T-cell (primary cell): ENCODE results near the gene FBXL5. TPM values are rescaled to one million over a fixed set of nuclear protein-coding genes. Genes with fewer than 3 reads are reported as not detected.

ENCODE experiments used
- ATAC-seq, 4 experiments: fragments of 200-7000 bp in 3 of 4; fragments of 150-1000 bp in 1 of 4; cut with Tn5 transposase; replicated peaks in 1 of 4; 1 replicate in 3 of 4; 2 replicates in 1 of 4; pipeline ENCODE4 v1.10.0; 2021; ENCODE audit warnings: moderate library complexity in 3 of 4, mild to moderate bottlenecking in 2 of 4, moderate number of reproducible peaks in 1 of 4
- CTCF ChIA-PET, 2 donors: fragments of 300-600 bp; sonication (Branson Sonifier 250); formaldehyde crosslinking; loops; one replicate each; lab custom pipeline; 2022; ENCODE audit warnings: antibody characterized with exemption in 2 of 2; lab: Charles Lee
- POLR2A ChIA-PET, 2 donors: fragments of 300-600 bp; sonication (Branson Sonifier 250); formaldehyde crosslinking; loops; one replicate each; lab custom pipeline; 2022; ENCODE audit warnings: antibody characterized with exemption in 2 of 2; lab: Charles Lee
- DNase-seq, 35 experiments: peaks; one replicate each; pipeline versions ENCODE4 v3.0.0 to v3.0.0-alpha.2; 2013 to 2023
- H3K27ac ChIP-seq: one replicate; pipeline ENCODE4 v1.5.1; 2013; ENCODE audit warnings: low read length
- H3K27me3 ChIP-seq, 2 experiments: replicated peaks in 1 of 2; 1 replicate in 1 of 2; 2 replicates in 1 of 2; pipeline versions ENCODE4 v1.6.1 to v1.7.0; 2013; ENCODE audit warnings: low read length in 1 of 2, mixed read lengths in 1 of 2; ENCODE audit not compliant: control insufficient read depth in 2 of 2, insufficient read depth in 2 of 2; ENCODE audit errors: extremely low read depth in 1 of 2
- H3K36me3 ChIP-seq, 2 donors: 1 replicate in 1 of 2; 2 replicates in 1 of 2; pipeline versions ENCODE4 v1.6.1 to v1.7.0; 2013; ENCODE audit warnings: low read length in 1 of 2; ENCODE audit not compliant: control insufficient read depth in 2 of 2, insufficient read depth in 1 of 2; ENCODE audit errors: extremely low read depth in 1 of 2
- H3K4me1 ChIP-seq, 2 experiments: 1 replicate in 1 of 2; 2 replicates in 1 of 2; pipeline versions ENCODE4 v1.6.1 to v1.7.0; 2013; ENCODE audit warnings: low read length in 2 of 2, mixed read lengths in 1 of 2; ENCODE audit not compliant: insufficient read depth in 2 of 2, control insufficient read depth in 1 of 2; ENCODE audit errors: extremely low read depth in 1 of 2
- H3K4me3 ChIP-seq, 2 donors: 1 replicate in 1 of 2; 2 replicates in 1 of 2; pipeline versions ENCODE4 v1.5.1 to v1.7.0; 2013; ENCODE audit warnings: mild to moderate bottlenecking in 2 of 2, low read length in 1 of 2, moderate library complexity in 1 of 2; ENCODE audit not compliant: control insufficient read depth in 1 of 2; ENCODE audit errors: extremely low read depth in 1 of 2
- H3K9me3 ChIP-seq: 2 replicates; pipeline ENCODE4 v1.7.0; 2013
- H3K27ac Mint-ChIP-seq, 2 donors: one replicate each; pipeline ENCODE4 v1.8.0; 2020 to 2021; ENCODE audit warnings: mild to moderate bottlenecking in 2 of 2, mixed read lengths in 2 of 2
- H3K27me3 Mint-ChIP-seq, 2 donors: one replicate each; pipeline ENCODE4 v1.8.0; 2021 to 2022; ENCODE audit warnings: mixed read lengths in 2 of 2
- H3K36me3 Mint-ChIP-seq: one replicate; pipeline ENCODE4 v1.8.0; 2021; ENCODE audit warnings: mixed read lengths
- H3K4me1 Mint-ChIP-seq, 3 donors: one replicate each; pipeline ENCODE4 v1.8.0; 2020 to 2022; ENCODE audit warnings: mixed read lengths in 3 of 3, mild to moderate bottlenecking in 1 of 3
- H3K4me3 Mint-ChIP-seq, 3 donors: one replicate each; pipeline ENCODE4 v1.8.0; 2020 to 2022; ENCODE audit warnings: mild to moderate bottlenecking in 3 of 3, mixed read lengths in 3 of 3, moderate library complexity in 3 of 3
- H3K9me3 Mint-ChIP-seq, 3 donors: one replicate each; pipeline ENCODE4 v1.8.0; 2020 to 2022; ENCODE audit warnings: mixed read lengths in 3 of 3
- WGBS: methylation state at CpG from one replicate; pipeline ENCODE4 v1.1.5; 2013; ENCODE audit warnings: missing lambda C conversion rate; ENCODE audit not compliant: insufficient coverage; 5-methylcytosine and 5-hydroxymethylcytosine counted together
- total RNA-seq, 35 experiments: library from RNA in 6 of 35; stranded (reverse) in 6 of 35; fragments of 120-200 nt in 1 of 35; gene quantifications; one replicate each; pipeline versions ENCODE4 v1.2.1 to v1.2.4 and lab custom pipeline; 2013 to 2026

Gene FBXL5, protein sequence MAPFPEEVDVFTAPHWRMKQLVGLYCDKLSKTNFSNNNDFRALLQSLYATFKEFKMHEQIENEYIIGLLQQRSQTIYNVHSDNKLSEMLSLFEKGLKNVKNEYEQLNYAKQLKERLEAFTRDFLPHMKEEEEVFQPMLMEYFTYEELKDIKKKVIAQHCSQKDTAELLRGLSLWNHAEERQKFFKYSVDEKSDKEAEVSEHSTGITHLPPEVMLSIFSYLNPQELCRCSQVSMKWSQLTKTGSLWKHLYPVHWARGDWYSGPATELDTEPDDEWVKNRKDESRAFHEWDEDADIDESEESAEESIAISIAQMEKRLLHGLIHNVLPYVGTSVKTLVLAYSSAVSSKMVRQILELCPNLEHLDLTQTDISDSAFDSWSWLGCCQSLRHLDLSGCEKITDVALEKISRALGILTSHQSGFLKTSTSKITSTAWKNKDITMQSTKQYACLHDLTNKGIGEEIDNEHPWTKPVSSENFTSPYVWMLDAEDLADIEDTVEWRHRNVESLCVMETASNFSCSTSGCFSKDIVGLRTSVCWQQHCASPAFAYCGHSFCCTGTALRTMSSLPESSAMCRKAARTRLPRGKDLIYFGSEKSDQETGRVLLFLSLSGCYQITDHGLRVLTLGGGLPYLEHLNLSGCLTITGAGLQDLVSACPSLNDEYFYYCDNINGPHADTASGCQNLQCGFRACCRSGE
- total RNA-seq (10 to 100 TPM; 40.2 to 64.6 (median 45.0) TPM), total RNA-seq (lab: John Stamatoyannopoulos, UW) (48.5 to 160 (median 107) reads per million in 29 experiments)
- 101 TPM for total RNA-seq (2013)

DNA sequence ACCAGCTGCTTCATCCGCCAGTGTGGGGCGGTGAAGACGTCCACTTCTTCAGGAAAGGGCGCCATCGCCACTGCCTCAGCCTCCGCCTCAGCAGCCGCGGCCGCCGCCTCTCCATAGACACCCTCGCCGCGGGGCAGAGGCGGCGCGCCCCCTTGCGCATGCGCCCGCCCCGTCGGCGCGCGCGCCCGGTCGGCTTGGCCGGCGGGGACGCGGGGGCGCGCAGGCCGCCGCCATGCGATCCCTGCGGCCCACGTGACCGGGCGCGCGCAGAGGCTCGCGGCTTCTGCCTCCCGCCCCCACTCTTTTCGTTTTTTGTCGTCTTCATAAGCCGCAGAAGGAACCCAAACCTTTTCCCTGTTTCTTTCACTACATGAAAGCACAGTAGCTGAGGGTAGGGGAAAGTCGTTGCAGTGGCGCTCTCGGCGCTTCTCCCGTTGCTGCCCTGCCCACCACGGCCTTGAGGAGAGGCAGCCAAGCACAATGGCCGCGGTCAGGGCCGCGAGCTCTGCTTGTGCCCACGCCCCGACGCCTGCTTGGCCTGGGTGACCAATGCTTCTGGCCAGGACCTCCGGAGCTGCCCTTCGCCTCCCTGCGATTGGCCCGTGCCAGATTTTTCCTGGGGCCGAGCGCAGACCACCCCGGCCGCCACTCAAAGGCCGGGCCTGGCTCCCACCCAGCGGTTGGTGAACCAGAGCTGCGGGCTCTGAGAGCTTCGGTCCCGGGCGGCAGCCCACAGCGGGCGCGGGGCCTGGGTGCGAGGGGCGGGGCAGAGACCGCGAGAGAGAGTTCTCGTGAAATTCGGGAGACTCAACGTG lies at the start of gene FBXL5:
Gene FBXL5 (minus strand): TSS at position 135 of the 815 bp plus-strand sequence. CDS start 70 bp downstream, at position 65.
- H3K36me3 ChIP-seq, result no peaks in the 10 kb centered on the region
- H3K27ac ChIP-seq, result peak within 1 kb of the TSS; percentile 98
- peak within 1 kb of the TSS; percentile 98 for H3K27ac Mint-ChIP-seq
- H3K4me1 Mint-ChIP-seq, result peaks cover 41 to 43% (median 41%) of the 10 kb centered on the region in 3 donors
- H3K36me3 Mint-ChIP-seq, result no peaks in the 10 kb centered on the region
- ChIA-PET CTCF (interaction anchor here in 1 of 2 donors (1.1 kb wide), 2 partner anchors 22 to 26 kb away, joined by 3 read pairs; partner anchors contain the start of gene FAM200B), POLR2A (interaction anchor here (0.7 to 0.9 kb wide), 3 partner anchors 12 to 101 kb away, joined by 3 to 9 read pairs (median 3); no protein-coding TSS in a partner anchor)
- ATAC-seq, result peak; percentile 85 to 86 (median 85)
- 14% methylated on average over 71 of the region's 85 CpGs for WGBS
- H3K4me1 ChIP-seq, result peaks cover 19 to 26% of the 10 kb centered on the region in 2 experiments
- peak within 1 kb of the TSS; percentile 76 to 95 for H3K4me3 ChIP-seq
- H3K9me3 Mint-ChIP-seq, result no peaks in the 10 kb centered on the region
- peak; percentile 68 to 95 (median 77) for DNase-seq
- H3K4me3 Mint-ChIP-seq, result peak within 1 kb of the TSS; percentile 96 to 99 (median 98)
- H3K27me3 ChIP-seq, result no peaks in the 10 kb centered on the region
- H3K27me3 Mint-ChIP-seq, result no peaks in the 10 kb centered on the region
- no peaks in the 10 kb centered on the region for H3K9me3 ChIP-seq

DNA sequence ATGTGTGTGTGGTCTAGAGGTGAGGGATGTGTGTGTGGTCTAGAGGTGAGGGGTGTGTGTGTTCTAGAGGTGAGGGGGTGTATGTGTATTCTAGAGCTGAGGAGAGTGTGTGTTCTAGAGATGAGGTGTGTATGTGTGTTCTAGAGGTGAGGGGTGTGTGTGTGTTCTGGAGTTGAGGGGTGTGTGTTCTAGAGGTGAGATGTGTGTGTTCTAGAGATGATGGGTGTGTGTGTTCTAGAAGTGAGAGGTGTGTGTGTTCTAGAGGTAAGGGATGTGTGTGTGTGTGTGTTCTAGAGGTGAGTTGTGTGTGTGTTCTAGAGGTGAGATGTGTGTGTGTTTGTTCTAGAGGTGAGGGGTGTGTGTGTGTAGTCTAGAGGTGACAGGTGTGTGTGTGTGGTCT lies 49.0 kb upstream of the FBXL5 start:
- peak overlapping the region in 2 of 3 donors; percentile 81 to 88 for H3K4me3 Mint-ChIP-seq
- ATAC-seq, result no peak
- POLR2A ChIA-PET, result no interaction called here

DNA sequence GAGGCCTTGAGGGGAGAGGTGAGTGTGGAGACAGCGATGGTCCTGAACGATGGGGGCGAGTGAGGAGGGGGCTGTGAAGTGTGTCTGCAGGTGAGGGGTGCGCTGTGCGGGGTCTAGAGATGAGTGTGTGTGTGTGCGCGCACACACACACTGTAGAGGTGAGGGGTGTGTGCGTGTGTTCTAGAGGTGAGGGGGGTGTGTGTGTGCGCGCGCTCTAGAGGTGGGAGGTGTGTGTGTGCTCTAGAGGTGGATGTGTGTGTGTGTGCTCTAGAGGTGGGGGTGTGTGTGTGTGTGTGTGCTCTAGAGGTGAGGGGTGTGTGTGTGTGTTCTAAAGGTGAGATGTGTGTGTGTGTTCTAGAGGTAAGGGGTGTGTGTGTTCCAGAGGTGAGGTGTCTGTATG lies 48.3 kb upstream of the FBXL5 start:
- H3K9me3 ChIP-seq, result no peaks in the 10 kb centered on the region
- 73% methylated on average over 9 of the region's 11 CpGs for WGBS
- peaks cover 0 to 14% of the 10 kb centered on the region in 2 experiments for H3K4me1 ChIP-seq
- Mint-ChIP-seq H3K4me1 (peaks cover 9 to 17% (median 15%) of the 10 kb centered on the region in 3 donors), H3K27me3 (peaks cover 9 to 14% of the 10 kb centered on the region in 2 donors), H3K9me3 (no peaks in the 10 kb centered on the region), H3K36me3 (no peaks in the 10 kb centered on the region), H3K27ac (no peak overlapping the region), H3K4me3 (peak overlapping the region; percentile 78 to 88 (median 81))
- H3K27me3 ChIP-seq, result no peaks in the 10 kb centered on the region
- no peak for DNase-seq
- CTCF ChIA-PET, result no interaction called here
- ATAC-seq, result peak in 3 of 4 experiments; percentile 11 to 14 (median 14)
- peak overlapping the region in 1 of 2 donors; percentile 50 for H3K4me3 ChIP-seq
- POLR2A ChIA-PET, result no interaction called here
- H3K27ac ChIP-seq, result no peak overlapping the region
- H3K36me3 ChIP-seq, result no peaks in the 10 kb centered on the region

More for the DNA sequence above, 49.0 kb upstream of the FBXL5 start:
- H3K27ac ChIP-seq, result no peak overlapping the region
- H3K27me3 ChIP-seq, result no peaks in the 10 kb centered on the region
- H3K4me1 Mint-ChIP-seq, result peaks cover 9 to 17% (median 15%) of the 10 kb centered on the region in 3 donors
- no peak overlapping the region for H3K27ac Mint-ChIP-seq
- H3K36me3 Mint-ChIP-seq, result no peaks in the 10 kb centered on the region
- H3K9me3 Mint-ChIP-seq, result no peaks in the 10 kb centered on the region
- CTCF ChIA-PET, result no interaction called here
- no peak for DNase-seq
- H3K9me3 ChIP-seq, result no peaks in the 10 kb centered on the region
- peaks cover 0 to 14% of the 10 kb centered on the region in 2 experiments for H3K4me1 ChIP-seq
- no peak overlapping the region for H3K4me3 ChIP-seq
- peaks cover 5 to 9% of the 10 kb centered on the region in 2 donors for H3K27me3 Mint-ChIP-seq
- no peaks in the 10 kb centered on the region for H3K36me3 ChIP-seq

DNA sequence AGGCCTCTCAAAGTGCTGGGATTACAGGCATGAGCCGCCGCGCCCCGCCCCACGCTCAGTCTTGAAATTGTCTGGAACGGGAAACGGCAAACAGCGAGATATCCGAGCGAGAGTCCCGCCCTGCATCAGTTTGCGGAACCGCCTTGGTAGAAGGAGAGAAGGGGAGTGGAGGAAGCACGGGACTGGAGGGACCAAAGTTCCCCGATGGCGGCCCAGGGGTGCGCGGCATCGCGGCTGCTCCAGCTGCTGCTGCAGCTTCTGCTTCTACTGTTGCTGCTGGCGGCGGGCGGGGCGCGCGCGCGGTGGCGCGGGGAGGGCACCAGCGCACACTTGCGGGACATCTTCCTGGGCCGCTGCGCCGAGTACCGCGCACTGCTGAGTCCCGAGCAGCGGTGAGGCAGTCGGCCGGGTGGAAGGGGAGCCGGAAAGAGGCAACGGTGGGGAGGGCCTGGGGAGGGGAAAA lies 47.8 kb upstream of the FBXL5 start, which contains the start of gene BST1:
Gene BST1 (plus strand): TSS at position 125 of the 463 bp plus-strand sequence. CDS start 80 bp downstream, at position 205.
- DNase-seq (peak; percentile 19 to 74 (median 48)), ATAC-seq (peak; percentile 76 to 93 (median 80))
- H3K4me3 Mint-ChIP-seq, result peak within 1 kb of the TSS; percentile 78 to 88 (median 81)
- no peak within 1 kb of the TSS for H3K27ac ChIP-seq
- no peaks in the 10 kb centered on the region for H3K36me3 Mint-ChIP-seq
- ChIA-PET POLR2A (interaction anchor here in 1 of 2 donors (1.0 kb wide), 1 partner anchor 15 kb away, joined by 3 read pairs; no protein-coding TSS in a partner anchor), CTCF (interaction anchor here in 1 of 2 donors (0.6 to 1.1 kb wide), 2 partner anchors 21 to 762 kb away, joined by 3 to 4 read pairs; no protein-coding TSS in a partner anchor)
- H3K9me3 ChIP-seq, result no peaks in the 10 kb centered on the region
- H3K4me3 ChIP-seq, result peak within 1 kb of the TSS; percentile 50 to 74
- H3K4me1 ChIP-seq, result peaks cover 0 to 14% of the 10 kb centered on the region in 2 experiments
- peaks cover 12 to 17% of the 10 kb centered on the region in 2 donors for H3K27me3 Mint-ChIP-seq
- 1% methylated on average over 43 of the region's 43 CpGs for WGBS
- H3K9me3 Mint-ChIP-seq, result no peaks in the 10 kb centered on the region
- no peaks in the 10 kb centered on the region for H3K36me3 ChIP-seq
- H3K27ac Mint-ChIP-seq, result no peak within 1 kb of the TSS
- peaks cover 9 to 17% (median 15%) of the 10 kb centered on the region in 3 donors for H3K4me1 Mint-ChIP-seq
- no peaks in the 10 kb centered on the region for H3K27me3 ChIP-seq

DNA sequence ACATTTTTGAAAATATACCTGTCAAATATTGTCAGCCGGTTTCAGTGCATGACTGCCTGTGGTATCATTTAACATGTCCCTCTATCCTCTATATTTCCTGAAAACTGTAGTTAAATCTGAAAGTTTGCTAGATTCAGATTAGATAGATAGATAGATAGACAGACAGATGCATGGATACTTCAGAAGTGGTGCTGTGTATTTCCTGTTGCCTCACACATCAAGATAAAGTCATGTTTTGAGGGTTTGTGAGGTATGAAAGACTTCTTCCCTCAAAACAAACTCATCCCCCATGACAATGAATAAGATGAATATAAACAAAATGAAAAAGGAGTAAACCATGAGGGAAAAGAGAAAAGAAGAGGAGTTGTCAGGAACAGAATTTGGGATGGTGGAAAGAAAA lies 41.7 kb upstream of the FBXL5 start:
- H3K4me1 ChIP-seq, result no peaks in the 10 kb centered on the region
- no peaks in the 10 kb centered on the region for H3K9me3 ChIP-seq
- Mint-ChIP-seq H3K9me3 (no peaks in the 10 kb centered on the region), H3K4me3 (no peak overlapping the region), H3K27me3 (peaks cover 19 to 23% of the 10 kb centered on the region in 2 donors), H3K36me3 (no peaks in the 10 kb centered on the region), H3K27ac (no peak overlapping the region), H3K4me1 (peaks cover 3 to 7% (median 4%) of the 10 kb centered on the region in 3 donors)
- H3K27ac ChIP-seq, result no peak overlapping the region
- no CpG with 5 or more reads among the region's 1 CpG for WGBS
- no peaks in the 10 kb centered on the region for H3K27me3 ChIP-seq
- no peaks in the 10 kb centered on the region for H3K36me3 ChIP-seq
- no peak overlapping the region for H3K4me3 ChIP-seq
- CTCF ChIA-PET, result no interaction called here
- no peak for ATAC-seq
- no peak for DNase-seq
- POLR2A ChIA-PET, result no interaction called here
